PFSK-1 (cell line): Measurements from ENCODE around the gene OSBPL6.

Source experiments
- FOXP2 ChIP-seq: optimal IDR thresholded peaks from 2 replicates; pipeline ENCODE3; 2011; ENCODE audit warnings: borderline replicate concordance, control low read depth, inconsistent platforms; ENCODE audit not compliant: insufficient read depth; ENCODE audit errors: extremely low read length, extremely low read depth
- POLR2AphosphoS5 ChIP-seq: IDR thresholded peaks from 2 replicates; pipeline ENCODE4 v1.6.1; 2012; ENCODE audit warnings: low read depth, mild to moderate bottlenecking, control low read depth, low read length, moderate library complexity
- SIN3A ChIP-seq: IDR thresholded peaks from 2 replicates; pipeline ENCODE4 v1.6.1; 2012; ENCODE audit warnings: mild to moderate bottlenecking, low read length, moderate library complexity, borderline replicate concordance; ENCODE audit not compliant: insufficient read depth
- TAF1 ChIP-seq: IDR thresholded peaks from 2 replicates; pipeline ENCODE4 v1.6.1; 2012; ENCODE audit warnings: low read length, control low read depth, borderline replicate concordance; ENCODE audit not compliant: insufficient read depth
- TF ChIP-seq, protein P1 (sequence below), 2 experiments: IDR thresholded peaks; 2 replicates each; pipeline versions ENCODE4 v1.6.1 to v1.8.0; 2011 to 2012; ENCODE audit warnings: low read depth in 2 of 2, low read length in 2 of 2, control low read depth in 1 of 2, inconsistent platforms in 1 of 2, mild to moderate bottlenecking in 1 of 2, moderate library complexity in 1 of 2; ENCODE audit not compliant: insufficient read depth in 1 of 2

DNA sequence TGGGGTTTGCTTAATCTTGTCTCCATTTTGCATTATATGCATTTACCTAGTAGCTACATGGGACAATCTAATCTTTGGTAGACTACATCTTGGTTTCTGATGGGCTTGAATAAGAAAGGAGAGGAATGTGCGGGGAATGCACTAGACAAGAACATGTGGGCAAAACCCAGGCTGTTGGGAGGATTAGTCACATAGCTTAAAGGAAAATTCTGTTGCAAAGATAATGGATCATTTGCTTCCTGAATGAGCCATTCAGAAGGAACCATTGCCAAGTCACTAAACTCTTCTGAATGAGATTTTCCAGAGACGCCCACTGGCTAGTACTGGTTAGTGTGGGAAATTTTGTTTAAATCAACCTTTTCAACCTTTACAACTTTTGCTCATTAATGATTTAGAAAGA is 84.8 kb downstream of the OSBPL6 start:
- TF ChIP-seq, protein P1, sequence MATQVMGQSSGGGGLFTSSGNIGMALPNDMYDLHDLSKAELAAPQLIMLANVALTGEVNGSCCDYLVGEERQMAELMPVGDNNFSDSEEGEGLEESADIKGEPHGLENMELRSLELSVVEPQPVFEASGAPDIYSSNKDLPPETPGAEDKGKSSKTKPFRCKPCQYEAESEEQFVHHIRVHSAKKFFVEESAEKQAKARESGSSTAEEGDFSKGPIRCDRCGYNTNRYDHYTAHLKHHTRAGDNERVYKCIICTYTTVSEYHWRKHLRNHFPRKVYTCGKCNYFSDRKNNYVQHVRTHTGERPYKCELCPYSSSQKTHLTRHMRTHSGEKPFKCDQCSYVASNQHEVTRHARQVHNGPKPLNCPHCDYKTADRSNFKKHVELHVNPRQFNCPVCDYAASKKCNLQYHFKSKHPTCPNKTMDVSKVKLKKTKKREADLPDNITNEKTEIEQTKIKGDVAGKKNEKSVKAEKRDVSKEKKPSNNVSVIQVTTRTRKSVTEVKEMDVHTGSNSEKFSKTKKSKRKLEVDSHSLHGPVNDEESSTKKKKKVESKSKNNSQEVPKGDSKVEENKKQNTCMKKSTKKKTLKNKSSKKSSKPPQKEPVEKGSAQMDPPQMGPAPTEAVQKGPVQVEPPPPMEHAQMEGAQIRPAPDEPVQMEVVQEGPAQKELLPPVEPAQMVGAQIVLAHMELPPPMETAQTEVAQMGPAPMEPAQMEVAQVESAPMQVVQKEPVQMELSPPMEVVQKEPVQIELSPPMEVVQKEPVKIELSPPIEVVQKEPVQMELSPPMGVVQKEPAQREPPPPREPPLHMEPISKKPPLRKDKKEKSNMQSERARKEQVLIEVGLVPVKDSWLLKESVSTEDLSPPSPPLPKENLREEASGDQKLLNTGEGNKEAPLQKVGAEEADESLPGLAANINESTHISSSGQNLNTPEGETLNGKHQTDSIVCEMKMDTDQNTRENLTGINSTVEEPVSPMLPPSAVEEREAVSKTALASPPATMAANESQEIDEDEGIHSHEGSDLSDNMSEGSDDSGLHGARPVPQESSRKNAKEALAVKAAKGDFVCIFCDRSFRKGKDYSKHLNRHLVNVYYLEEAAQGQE (IDR thresholded peaks at IDR 0.05; ENCODE audit: insufficient read depth in 1 of 2, low read depth in 2 of 2, low read length in 2 of 2): no peak
- peak; percentile 50; the same call in 1 of the 2 replicates for TF ChIP-seq TAF1
- TF ChIP-seq FOXP2: no peak
- peak; percentile 52; the same call in 1 of the 2 replicates for TF ChIP-seq POLR2AphosphoS5
- peak; percentile 71; the same call in 1 of the 2 replicates for TF ChIP-seq SIN3A
